GM19324 (cell line): ENCODE results near the gene POLR2E.
A peak's percentile ranks its signal among the peaks of the same experiment; 100 is the strongest.

Source experiments
- ATAC-seq: cut with Tn5 transposase; IDR thresholded peaks from one replicate; pipeline ENCODE4 v1.9.1; 2021; ENCODE audit warnings: mild to moderate bottlenecking, moderate library complexity; ENCODE audit not compliant: unreplicated experiment, low FRiP score

Gene POLR2E

DNA sequence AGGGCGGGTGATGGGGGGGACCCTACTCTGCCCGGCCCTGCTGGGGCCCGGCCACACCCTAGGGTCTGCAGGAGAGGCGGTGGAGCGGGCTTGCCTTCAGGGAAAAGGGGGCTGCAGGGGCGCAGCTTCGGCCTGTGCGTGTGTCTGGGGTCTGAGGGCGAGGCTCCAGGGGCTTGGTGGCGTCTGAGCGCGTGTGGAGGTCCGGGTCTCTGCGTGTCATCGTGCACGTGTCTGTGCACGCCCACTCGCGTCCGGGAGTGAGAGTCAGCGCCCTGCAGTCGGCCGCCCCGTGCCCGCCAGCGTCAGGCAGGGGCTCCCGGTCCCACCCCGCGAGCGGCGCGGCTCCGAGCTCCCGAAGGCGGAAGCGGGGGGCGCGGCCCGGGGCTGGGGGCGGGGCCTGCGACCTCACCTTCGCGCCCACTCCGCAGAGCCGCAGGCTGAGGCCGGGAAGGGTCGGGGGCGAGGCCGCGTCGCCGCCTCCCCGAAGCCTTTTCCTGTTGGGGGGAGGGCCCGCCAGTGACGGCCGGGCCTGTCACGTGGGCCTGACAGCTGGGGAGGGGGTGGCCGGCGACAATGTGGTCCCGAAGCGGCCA is 28.3 kb downstream of the POLR2E start, which contains the start of gene ARHGAP45:
ARHGAP45 (plus strand) TSS at position 420 of the 593 bp plus-strand sequence. CDS start 239 bp downstream, outside the sequence.
- peak; percentile 47 for ATAC-seq

DNA sequence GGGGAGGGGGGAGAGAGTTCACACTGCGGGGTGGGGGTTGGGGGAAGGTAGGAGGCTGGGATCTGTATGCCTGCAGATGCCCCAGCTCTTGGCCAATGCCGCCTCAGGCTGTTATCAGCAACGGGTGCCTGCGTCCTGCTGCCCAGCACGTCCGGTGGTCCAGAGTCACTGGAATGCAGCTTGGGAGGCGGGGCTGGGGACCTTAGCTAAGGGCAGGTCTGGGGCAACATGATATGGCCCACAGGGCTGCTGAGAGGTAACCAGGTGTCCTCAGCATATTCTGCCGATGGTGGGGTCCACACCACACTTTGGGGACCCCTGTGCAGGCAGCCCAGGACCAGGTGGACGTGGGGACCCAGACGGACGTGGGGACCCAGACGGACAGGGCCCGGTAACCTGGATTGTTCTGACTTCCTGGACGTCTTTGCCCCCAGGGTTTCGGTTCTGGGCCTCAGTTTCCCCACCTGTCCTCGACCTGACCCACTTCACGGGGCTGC is 28.9 kb downstream of the POLR2E start:
- ATAC-seq, result no peak

DNA sequence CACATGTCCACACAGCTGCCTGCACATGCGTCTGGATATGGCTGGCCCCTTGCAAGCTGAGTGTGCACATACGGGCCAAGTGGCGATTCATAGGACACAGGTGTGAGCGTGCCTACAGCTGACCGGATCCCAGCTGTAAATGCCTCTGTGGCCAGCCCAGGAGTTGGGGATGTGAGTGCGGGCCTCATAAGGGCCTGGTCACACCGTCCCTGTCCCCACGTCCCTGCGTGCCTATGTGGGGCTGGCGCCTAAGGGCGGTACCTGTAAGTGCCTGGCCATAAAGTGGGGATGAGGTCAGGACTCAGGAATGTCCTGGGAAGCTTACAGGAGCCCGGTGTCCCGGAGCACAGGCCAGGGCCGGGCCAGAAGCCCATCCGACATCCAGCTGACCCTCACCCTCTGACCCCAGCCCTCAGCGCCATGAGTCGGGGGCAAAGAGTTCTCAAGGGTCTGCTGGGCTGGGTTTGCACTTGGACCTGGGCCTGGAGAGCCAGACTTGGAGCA is 29.5 kb downstream of the POLR2E start:
- ATAC-seq, result no peak

DNA sequence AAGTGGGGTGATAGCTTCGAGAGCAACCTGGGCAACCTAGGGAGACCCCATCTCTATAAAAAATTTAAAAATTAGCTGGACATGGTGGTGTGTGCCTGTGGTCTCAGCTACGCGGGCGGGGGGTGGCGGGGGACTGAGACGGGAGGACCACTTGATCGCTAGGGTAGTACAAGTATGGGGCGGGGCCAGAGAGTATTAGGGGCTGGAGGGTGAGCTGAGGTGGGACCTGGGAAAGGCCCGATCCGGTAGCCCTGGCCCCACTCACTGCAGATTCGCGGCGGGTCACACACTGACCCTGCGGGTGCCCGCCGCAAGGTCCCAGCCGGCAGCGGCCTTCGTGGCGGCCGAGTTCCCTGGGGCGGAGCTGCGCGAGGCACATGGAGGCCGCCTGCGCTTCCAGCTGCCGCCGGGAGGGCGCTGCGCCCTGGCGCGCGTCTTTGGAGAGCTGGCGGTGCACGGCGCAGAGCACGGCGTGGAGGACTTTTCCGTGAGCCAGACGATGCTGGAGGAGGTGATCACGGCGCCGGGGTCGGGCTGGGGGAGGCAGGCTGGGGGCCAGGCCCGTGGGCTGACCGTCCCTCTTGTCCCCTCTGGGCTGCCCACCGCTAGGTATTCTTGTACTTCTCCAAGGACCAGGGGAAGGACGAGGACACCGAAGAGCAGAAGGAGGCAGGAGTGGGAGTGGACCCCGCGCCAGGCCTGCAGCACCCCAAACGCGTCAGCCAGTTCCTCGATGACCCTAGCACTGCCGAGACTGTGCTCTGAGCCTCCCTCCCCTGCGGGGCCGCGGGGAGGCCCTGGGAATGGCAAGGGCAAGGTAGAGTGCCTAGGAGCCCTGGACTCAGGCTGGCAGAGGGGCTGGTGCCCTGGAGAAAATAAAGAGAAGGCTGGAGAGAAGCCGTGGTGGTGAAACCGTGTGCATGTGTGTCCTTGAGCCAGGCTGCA is 30.2 kb downstream of the POLR2E start:
- no peak for ATAC-seq

DNA sequence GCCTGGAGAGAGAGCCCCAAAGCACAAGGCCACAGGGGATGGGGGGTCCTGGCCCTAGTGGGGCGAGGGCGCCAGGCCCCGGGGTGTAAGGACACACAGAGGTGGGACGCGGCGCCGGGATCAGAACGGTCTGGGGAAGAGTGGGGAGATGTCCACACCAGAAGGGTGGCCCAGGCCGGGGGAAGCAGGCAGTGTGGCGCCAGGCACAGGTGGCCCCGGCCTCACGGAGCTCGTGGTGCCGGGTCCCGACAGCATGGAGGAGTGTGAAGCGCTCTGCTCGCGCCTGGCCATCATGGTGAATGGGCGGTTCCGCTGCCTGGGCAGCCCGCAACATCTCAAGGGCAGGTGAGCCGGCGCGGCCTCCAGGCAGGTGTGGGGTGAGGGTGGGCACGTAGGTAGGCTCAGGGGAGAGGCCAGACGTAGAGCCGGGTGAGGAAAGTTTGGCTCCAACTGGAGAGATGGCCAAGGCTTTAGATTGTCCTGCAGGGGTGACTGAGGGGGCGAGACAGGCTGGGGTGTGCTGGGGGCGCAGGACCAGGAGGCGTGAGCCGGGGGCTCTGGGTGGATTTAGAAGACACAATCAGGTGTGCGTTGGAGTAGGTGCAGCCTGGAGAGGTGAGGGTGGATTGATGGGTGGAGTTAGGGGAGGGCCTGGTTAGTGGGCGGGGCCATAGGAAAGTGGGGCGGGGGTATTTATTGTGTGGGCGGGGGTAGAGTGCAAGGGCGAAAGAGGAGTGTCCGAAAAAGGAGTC is 31.1 kb downstream of the POLR2E start:
- no peak for ATAC-seq

DNA sequence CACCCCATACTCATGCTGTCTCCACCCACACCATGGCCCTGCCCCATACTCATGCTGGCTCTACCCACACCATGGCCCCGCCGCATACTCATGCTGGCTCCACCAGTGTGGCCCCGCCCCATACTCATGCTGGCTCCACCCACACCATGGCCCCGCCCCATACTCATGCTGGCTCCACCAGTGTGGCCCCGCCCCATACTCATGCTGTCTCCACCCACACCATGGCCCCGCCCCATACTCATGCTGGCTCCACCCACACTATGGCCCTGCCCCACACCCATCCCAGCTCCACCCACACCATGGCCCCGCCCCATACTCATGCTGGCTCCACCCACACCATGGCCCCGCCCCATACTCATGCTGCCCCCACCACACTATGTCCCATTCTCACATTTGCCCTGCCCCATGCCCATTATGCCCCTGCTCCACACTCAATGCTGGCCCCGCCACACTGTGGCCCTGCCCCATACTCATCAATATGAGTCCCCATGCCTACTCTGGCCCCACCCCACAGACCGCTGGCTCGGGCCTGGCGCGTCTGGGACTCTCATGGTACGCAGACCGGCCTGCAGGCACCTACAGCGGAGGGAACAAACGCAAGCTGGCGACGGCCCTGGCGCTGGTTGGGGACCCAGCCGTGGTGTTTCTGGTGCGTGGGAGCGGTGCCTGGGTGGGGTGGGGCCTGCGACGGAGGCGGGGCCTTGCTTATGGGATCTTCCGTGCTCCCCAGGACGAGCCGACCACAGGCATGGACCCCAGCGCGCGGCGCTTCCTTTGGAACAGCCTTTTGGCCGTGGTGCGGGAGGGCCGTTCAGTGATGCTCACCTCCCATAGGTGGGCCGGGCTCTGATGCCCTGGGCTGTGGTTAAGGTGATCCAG is 31.9 kb downstream of the POLR2E start:
- no peak for ATAC-seq

DNA sequence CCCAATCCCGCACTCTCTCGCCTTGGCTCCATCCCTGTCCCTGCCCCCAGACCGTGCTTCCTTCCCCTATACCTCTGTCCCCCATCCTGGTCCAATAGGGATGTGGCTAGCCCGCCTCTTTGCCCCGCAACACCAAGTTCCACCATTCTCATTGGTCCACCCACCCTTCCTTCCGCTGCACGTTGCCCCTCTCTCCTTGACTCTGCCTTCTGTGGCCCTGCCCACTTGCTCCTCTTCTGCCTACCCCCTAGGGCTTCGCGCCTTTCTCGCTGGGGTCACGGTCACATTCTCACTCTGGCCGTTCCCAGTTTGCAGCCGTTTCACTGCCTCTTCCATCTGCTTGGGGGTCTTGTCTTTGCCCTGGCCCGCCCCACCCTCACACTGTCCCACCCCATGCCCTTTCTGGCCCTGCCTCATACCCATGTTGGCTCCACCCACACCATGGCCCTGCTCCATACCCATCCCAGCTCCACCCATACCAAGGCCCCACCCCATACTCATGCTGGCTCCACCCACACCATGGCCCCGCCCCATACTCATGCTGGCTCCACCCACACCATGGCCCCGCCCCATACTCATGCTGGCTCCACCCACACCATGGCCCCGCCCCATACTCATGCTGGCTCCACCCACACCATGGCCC is 32.7 kb downstream of the POLR2E start:
- ATAC-seq, result no peak

DNA sequence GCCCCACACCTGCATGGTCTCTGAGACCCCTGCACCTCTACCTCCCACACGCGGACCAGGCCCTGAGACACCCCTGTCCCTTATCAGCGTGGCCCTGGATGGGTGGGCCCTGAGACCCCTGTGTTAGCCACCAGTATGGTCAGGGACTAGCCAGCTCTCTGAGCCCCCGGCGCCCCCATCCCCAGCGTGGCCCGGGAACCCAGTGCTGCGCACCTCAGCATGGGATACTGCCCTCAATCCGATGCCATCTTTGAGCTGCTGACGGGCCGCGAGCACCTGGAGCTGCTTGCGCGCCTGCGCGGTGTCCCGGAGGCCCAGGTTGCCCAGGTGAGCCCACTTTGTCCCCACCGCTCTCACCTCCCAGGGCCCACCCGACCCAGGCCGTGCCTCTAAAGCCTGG is 33.2 kb downstream of the POLR2E start:
- no peak for ATAC-seq

DNA sequence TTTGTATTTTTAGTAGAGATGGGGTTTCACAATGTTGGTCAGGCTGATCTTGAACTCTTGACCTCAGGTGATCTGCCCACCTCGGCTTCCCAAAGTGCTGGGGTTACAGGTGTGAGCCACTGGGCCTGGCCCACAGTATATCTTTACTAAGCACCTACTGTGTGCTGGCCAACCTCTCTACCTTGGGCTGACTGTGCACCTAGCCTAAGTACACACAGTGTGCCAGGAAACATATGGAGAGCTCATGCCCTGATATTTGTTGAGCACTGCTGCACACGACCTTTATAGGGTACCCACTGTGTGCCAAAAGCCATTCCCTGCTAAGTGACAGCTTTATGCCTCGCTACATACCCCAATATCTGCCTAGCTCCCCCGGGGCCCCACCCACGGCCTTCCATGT is 34.5 kb downstream of the POLR2E start:
- ATAC-seq, result no peak

DNA sequence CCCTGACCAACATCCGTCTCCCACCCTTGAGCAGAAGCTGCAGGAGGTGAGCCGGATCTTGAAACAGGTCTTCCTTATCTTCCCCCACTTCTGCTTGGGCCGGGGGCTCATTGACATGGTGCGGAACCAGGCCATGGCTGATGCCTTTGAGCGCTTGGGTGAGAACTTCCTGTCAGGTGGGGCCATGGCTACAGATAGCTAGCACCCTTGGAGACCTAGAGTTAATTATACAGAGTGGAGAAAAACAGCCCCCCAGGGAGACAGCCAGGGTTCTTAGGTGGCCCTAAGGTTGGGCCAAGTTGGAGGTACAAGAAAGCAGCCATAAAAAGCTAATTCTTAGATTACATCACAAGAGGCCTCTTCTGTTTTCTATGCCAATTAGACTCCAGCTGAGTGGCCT is 37.1 kb downstream of the POLR2E start:
- ATAC-seq, result no peak

DNA sequence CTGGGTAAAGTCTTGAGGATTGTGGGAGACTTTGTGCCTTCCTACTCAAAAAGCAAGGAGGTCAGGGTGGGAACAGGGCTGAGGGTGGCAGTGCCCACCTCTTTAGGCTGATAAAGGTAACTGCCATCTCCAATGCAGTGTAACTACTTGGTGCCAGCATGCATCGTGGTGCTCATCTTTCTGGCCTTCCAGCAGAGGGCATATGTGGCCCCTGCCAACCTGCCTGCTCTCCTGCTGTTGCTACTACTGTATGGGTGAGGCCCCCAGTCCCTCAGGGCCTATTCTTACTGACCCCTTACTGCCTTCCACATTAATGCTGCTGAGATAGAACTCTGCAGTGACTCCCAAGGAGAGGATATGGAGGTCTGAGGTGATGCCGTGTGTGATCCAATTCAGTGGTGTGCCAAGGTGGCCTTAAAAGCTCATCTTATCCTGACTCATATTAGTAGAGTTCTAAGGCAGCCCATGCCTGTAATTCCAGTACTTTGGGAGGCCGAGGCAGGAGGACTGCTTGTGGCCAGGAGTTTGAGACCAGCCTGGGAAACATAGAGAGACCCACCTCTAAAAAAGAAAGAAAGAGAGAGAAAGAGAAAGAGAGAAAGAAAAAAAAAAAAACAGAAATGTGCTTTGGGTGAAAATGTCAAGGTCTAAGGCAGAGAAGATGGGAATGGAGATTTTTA is 37.9 kb downstream of the POLR2E start:
- ATAC-seq, result no peak

DNA sequence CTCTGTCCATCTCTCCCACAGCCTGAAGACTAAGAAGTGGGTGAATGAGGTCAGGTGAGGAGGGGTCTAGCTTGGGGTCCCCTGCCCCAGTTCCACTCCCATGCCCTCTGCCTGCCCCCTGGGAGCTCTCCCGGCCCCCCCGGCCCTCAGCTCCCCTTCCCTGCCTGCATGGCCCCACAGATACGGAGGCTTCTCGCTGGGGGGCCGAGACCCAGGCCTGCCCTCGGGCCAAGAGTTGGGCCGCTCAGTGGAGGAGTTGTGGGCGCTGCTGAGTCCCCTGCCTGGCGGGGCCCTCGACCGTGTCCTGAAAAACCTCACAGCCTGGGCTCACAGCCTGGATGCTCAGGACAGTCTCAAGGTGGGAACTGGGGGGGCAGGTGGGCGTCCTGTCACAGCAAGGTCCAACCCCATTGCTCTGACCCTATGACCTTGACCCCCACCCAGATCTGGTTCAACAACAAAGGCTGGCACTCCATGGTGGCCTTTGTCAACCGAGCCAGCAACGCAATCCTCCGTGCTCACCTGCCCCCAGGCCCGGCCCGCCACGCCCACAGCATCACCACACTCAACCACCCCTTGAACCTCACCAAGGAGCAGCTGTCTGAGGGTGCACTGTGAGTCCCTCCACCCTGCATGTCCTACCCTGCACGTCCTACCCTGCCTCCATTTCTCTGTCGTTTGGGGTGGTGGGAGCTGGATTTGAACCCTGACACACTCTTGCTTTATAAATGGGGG is 39.1 kb downstream of the POLR2E start:
- ATAC-seq, result no peak

DNA sequence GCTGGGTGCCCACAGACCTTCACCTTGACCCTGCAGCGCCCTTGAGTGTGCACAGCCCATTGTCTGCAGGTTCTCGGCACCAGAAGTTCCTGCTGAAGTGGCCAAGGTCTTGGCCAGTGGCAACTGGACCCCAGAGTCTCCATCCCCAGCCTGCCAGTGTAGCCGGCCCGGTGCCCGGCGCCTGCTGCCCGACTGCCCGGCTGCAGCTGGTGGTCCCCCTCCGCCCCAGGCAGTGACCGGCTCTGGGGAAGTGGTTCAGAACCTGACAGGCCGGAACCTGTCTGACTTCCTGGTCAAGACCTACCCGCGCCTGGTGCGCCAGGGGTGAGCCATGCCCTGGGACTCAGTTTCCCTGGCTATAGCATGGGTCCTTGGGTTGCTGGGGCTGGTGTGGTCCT is 40.1 kb downstream of the POLR2E start:
- ATAC-seq, result no peak

DNA sequence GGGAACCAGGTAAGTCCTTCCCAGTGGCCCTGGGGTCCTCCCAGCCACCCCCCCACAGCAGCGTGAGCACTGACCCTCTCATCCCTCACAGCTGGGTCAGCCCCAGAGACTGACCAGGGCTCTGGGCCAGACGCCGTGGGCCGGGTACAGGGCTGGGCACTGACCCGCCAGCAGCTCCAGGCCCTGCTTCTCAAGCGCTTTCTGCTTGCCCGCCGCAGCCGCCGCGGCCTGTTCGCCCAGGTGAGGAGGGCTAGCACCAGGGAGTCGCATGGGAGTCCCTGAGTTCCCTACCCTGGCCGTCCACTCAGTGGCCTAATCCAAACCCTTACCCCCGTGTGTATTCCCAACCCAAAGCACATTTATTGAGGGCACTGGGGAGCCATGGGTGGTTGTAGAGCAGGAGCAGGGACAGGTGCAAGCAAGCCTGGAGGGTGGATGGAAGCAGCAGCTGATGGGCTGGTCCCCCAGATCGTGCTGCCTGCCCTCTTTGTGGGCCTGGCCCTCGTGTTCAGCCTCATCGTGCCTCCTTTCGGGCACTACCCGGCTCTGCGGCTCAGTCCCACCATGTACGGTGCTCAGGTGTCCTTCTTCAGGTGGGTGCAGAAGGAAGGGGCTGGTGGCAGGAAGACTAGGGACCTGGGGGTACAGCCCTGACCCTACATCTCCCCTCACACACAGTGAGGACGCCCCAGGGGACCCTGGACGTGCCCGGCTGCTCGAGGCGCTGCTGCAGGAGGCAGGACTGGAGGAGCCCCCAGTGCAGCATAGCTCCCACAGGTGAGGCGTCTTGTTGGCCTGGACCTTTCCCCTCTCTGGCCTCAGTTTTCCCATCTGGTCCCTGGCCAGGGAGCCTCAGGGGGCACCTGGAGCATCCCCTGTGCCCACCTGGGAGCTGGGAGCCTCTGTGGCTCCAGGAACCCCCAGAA is 40.8 kb downstream of the POLR2E start:
- no peak for ATAC-seq

DNA sequence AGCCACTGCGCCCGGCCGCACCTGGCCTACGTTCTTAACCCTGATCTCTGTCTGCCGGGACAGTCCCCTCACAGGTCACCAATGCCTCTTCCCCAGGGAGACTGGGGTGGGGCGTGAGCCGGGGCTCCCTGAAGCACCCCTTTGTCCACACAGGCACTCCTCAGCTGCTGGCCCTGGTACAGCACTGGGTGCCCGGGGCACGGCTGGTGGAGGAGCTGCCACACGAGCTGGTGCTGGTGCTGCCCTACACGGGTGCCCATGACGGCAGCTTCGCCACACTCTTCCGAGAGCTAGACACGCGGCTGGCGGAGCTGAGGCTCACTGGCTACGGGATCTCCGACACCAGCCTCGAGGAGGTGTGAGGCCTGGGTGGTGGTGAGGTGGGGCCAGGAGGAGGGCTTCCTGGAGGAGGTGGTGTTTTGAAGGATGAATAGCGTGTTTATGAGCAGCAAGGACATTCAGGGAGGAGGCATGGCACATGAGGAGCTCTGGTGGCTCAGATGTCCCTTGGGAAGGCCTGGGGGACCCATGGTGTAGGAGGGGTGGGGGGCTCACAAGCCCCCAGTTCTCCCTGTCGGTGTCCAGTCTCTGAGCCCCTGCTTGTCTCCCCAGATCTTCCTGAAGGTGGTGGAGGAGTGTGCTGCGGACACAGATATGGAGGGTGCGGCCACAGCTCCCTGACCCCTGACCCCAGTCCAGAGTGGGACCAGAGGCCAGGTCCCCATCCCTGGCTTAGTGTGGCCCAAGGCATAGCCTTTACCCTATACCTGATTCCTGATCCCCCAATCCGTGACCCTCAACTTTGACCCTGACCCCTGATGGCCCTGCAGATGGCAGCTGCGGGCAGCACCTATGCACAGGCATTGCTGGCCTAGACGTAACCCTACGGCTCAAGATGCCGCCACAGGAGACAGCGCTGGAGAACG is 41.7 kb downstream of the POLR2E start:
- no peak for ATAC-seq

DNA sequence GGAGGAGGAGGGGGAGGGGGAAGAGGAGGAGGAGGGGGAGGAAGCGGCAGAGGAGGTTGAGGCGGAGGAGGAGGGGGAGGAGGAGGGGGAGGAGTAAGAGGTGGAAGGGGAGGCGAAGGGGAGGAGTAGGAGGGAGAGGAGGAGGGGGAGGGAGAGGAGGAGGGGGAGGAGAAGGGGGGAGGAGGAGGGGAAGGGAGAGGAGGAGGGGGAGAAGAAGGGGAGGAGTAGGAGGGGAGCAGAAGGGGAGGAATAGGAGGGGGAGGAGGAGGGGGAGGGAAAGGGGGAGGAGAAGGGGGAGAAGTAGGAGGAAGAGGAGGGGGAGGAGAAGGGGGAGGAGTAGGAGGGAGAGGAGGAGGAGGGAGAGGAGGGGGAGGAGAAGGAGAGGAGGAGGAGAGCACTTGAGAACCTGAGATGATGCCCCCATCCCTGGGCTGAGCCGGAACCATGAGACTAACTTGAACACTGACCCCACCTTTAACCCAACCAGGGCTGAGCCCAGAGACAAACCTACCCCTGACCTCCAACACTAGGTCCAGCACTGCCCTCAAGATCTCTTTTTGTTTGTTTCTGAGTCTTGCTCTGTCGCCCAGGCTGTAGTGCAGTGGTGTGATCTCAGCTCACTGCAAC is 42.7 kb downstream of the POLR2E start:
- no peak for ATAC-seq
